Dermis blood vessel endothelial cell (primary cell): Measurements from ENCODE around the gene SLC6A15. TPM values are rescaled to one million over a fixed set of nuclear protein-coding genes. Genes with fewer than 3 reads are reported as not detected.
A peak's percentile ranks its signal among the peaks of the same experiment; 100 is the strongest.

Experiments used
- DNase-seq: peaks from one replicate; pipeline ENCODE4 v3.0.0; 2010
- total RNA-seq: library from RNA; depleted of rRNA; stranded (reverse); fragments of >200 nt; gene quantifications from 2 replicates; pipeline ENCODE4 v1.2.3, GENCODE V29; 2014

Gene SLC6A15
- 0.51 and 2.2 TPM in 2 replicates for total RNA-seq

DNA sequence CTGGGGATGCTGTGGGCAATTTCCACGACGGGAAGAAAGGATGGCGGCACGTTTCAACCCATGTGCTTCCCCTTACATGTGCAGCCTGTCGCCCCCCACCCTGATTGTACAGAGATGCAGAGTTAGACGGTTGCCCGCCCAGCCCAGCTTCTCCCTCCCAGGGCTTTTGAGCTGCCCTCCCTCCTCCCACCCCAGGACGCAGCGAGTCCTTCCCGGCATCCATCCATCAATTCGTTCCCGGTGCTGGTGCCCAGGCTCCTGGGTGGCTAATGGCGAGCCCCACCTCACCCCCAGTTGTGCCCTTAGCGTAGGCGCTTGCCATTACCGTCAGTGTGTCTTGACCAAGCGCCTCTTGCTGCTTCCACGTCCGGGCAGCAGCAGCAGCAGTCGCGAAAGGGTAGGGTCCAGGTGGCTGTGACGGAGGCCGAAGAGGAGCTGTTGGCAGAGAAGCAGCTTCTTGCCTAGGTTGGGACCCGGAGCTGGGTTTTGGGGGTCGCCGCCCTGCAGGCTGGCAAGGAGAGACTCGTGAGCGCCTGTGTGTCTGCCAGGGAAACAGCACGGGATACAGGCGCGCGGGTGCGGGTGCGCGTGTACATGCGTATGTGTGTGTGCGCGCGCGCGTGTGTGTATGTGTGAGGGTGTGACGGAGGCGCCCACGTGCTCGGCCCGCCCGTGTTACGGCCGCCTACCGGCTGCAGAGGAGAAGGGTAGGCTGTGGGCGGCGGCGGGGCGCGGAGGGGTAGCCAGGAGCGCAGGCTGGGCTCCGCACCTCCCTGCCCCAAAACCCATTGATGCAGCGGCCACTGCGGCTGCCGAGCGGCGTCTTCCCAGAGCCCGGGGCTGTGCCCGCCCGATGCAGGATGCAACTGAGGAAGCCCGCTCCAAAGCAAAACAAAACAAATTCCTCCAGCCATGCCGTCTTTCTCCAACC is at the start of gene SLC6A15:
TSS of gene SLC6A15 (minus strand) at position 602 of the 931 bp plus-strand sequence. CDS start 20,679 bp downstream, outside the sequence.
- DNase-seq = peak; percentile 57

GRCh38 chr12:84960918-84961317 is 48.3 kb upstream of the SLC6A15 start:
- no peak for DNase-seq

- DNase-seq = no peak
Observed at GRCh38 chr12:84955298-84955697, 42.7 kb upstream of the SLC6A15 start.

GRCh38 chr12:84954415-84954814 is 41.8 kb upstream of the SLC6A15 start:
- DNase-seq = no peak

DNA sequence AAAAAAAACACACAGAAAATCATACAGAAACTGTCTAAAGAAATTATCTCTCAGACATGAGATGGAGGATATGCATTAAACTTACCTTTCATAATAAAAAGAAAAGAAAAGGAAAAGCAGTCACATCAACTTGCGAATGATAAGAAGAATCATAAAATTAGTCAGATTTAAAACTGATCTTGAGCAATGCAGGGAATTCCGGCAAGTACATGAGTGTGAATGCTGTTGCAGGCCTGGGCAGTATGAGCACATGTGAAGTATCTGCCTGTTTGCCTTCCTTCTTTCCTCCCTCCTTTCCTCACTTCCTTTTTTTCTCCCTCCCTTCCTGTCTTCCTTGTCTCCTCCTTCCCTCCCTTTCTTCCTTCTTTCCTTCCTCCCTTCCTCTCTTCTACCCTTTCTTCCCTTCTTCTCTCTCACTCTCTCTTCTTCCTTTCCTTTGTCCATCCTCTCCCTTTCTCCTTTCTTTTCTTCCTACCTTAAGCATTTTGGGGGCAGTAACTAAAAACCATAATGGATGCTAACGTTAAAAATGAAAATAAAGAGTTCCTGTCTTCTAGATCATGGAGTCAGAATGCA is 38.5 kb upstream of the SLC6A15 start:
- DNase-seq = no peak

GRCh38 chr12:84946753-84947152 is 34.2 kb upstream of the SLC6A15 start:
- no peak for DNase-seq

- DNase-seq = no peak
Observed at GRCh38 chr12:84937415-84937814, 24.8 kb upstream of the SLC6A15 start.

DNA sequence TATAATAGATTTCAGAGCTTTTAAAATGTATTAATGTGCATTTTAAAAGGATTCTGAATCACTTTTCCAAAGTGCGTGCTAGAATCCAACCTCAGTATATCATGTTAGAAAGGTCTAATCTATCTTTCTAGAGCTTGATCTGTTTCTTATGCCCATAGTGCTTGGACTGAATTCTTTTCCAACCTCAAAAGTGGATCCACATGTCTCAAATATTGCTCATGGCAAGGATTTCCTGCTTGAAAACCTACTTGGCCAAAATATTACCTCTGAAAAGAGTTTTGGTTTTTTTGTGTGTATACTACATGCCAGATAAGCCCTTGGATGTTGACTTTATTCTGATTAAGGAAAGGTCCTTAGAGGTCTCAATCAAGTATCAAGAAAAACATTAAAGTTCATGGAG is 16.9 kb upstream of the SLC6A15 start:
- no peak for DNase-seq

- peak; percentile 11 for DNase-seq
Observed at GRCh38 chr12:84924981-84925380, 12.4 kb upstream of the SLC6A15 start.

GRCh38 chr12:84922693-84923092 is 10.1 kb upstream of the SLC6A15 start:
- no peak for DNase-seq

DNA sequence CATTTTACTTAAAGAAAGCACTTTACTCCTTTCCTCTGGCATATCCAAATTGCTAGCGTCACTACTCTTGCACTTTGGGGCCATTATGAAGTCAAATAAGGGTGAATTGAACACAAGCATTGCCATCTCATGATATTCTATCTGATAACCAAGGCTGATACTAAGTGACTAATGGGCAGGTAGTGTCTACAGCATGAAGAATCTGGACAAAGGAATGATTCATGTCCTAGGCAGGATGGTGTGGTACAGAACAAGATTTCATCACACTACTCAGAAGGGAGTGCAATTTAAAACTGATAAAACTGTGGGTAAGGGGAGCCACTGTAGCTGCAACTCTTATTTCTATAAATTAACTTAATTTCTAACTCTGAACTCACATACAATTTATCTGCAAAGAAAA is 7.7 kb upstream of the SLC6A15 start:
- DNase-seq = no peak

DNA sequence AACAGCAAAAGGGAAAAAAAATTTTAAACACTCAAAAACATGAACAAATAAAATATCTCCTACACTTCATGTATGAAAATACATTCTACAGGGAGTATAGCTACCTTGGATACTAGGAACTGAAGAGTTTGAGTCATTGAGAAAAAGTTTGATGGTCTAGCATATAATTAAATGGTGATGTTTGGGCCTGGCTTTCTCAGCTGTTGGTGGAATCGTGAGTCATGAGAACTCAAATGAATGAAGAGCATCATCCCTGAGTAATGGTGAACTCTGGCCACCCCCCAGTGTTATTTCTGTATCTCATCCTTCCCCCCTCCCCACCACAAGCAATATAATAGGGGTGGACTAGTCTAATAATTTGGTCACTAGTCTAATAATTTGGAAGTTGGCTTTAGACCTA is 6.7 kb upstream of the SLC6A15 start:
- DNase-seq = no peak

DNA sequence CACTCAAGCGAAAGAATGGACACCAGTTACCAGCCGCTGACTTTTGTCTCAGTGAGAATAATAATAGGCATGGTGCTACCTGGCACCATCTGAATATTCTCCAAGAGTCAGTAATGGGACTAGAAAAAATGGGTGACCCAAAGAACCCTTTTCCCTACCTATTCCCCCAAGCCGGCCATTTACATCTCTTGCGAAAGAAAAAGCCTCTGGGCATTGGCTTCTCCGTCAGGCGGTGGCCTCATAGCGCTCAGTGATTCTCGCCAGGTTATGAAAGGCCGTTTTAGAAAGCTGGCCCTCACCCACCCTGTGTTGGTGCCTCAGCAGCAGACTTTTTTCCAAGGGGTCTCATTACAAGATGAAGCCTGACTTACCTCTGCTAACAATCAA is 523 bp upstream of the SLC6A15 start:
- DNase-seq = peak; percentile 0

DNA sequence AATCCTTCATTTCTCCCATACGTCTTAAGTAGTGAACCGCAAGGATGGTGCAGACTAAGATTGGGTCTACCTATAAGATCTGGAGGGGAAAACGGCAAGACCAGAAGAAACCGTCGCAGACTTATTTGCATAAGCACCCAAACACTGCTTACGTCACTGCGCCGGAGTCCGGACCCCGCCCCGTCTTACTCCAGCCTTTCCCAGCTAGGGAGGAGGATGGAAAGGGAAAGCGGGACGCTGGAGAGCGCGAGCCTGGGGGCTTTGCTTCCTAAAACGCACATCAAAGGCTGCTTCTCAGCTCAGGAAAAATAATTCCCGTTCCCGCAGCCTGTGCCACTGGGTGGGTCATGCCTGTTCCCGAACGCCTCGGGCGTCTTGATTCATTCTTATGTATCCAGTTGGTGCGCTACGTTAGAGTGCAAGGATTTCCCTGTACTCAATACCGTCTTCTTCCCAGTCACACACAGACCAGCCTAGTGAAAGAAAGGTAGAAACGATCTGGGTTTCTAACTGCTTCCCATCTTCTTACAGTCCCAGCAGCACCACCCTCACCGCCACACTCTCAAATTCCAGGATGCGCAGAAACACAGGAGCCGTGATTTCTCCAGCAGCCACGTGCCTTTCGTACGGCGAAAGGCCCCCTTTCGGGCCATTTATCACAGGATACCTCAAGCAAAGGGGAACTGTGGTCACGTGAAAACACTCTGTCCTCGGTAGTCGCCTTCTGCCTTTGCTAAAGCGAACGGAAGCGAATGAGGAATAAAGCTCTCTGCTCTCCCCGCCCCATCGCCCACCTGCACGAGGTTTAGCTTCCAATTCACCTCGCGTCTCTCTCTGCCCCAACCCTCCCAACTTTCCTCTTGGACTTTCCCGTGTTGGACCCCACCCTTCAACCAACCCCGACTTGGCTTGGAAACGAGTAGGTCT is 1.1 kb downstream of the SLC6A15 start:
- DNase-seq = peak; percentile 54

DNA sequence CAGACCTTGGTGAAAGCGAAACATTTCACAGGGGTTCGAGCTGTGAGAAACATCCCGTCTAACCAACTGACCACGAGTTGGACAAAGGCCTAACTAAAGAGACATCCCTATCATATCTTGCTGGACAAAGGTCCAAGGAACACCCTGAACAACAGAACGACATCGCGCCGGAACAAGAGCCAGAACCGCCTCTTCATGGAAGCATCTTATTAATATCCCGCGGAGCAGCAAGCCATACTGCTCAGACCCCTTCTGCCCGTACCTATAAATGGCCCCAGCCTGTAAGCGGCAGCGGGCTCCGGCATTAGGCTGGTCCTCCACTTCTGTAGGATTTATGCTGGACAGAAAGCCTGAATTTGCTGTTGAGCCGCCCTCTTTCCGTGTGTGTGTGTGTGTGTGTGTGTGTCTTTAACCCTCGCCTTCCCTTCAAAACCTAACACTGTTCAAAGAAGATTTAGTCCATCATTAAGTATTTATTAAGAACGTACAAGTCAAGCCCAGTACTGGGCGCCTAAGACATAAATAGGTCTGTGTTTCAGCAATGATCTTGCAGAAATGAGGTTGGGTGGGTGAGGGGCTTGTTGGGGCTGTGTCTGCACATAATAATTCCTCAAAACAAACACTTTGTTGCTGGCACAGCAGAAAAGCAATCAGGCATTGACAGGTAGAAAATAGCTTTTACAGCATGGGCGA is 1.9 kb downstream of the SLC6A15 start:
- DNase-seq = peak; percentile 8

GRCh38 chr12:84904051-84904450 is 8.5 kb downstream of the SLC6A15 start:
- DNase-seq = no peak

DNA sequence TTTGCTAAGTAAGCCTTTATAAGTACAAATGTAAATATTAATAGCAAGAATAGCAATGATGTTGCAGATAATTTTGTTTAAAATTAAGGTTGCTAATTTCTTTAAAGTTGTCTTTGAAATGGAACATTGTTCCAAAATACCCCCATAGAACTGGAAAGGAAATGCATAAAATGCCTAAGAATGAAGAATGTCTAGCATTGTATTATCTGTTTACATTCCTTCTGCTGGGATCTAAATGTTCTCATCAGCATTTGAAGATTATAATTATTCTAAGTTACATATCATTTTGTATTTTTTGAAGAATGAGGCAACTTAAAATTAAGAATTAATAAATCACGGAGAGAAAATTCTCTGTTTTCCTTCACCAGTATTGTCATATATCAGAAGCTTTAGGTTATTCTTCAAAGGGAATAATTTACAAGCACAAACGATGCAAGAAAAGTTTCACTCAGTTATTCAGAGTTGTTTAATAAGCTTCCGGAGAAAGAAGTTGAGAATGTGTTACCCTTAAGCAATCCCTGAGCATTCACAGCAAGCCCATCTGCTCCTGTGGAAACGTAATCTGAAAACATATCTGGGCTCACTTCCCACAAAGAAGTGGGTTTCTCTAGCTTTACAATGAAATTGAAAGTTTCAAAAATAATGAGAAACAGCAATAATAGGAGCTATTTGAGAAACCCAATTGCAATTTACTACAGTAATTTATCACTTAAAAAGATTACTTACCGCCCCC is 21.3 kb downstream of the SLC6A15 start:
- DNase-seq = no peak

DNA sequence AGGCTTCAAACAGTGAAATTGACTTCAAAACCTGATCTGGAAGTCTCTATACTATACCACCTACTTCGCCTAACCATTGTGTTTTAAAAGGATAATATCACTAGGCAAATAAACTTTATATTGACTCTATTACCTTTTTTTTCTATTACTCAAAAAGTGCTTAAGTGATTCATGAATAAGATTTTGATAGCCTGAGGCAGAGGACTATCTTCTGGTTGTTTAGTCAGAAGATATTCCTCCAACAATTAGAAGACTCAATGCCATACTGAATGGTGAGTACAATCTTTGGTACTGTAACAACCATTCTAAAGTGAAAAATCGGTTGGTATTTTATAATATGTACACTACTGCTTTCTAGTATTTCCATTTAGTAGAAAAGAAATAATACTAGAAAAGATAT is 22.8 kb downstream of the SLC6A15 start:
- no peak for DNase-seq

DNA sequence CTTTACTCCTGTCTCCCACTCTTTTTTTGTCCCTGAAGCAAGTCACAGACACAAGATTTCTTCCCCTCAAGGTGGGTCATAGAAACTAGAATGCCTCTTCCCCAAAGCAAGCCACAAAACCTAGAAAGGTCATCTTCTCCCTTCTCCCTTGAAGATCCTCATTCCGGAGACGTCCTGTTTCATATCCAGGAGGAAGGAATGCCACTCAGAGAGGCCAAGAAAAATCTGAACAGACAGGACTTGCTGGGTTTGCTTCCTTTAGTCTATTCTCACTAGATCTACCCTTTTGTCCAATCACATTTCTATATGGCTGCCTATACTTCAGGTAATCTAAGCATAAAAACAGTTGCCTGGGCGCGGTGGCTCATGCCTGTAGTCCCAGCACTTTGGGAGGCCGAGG is 23.7 kb downstream of the SLC6A15 start:
- no peak for DNase-seq

DNA sequence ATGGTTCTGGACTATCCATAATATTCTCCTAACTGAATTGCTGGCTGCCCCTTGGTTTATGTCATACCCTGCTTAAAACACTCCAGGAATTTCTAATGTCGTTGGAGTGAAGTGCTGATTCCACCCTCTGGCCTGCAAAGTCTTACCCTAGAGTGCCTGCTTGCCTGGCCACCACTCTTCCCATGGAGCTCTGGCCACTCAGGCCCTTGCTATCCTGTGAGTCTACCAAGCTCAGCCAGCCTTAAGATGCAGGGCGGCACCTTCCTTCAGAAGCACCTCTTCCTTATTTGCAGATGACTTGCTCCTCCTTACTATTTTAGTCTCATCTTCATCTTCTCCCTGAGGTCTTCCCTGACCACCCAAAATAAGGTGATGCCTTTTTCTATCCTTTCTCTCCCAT is 35.3 kb downstream of the SLC6A15 start:
- DNase-seq = no peak

DNA sequence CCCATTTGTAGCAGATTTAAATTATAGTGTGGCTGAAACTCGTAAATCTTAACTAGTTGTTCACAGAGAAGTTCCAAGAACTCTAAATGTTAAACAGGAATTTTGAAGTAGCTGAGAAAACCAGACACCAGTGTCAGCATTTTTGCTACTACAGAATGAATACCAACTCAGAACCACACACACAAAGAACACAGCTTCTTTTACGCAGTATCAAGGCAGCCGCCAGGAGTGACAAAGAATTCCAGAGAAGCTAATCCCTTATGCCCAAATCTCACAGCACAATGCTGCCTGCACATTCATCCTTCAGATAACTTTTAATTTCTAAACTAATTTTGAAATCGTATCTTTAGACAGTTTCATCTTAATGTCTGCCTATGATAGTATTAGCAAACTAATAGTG is 37.4 kb downstream of the SLC6A15 start:
- DNase-seq = no peak

- no peak for DNase-seq
Observed at GRCh38 chr12:84874825-84875139, 37.8 kb downstream of the SLC6A15 start.
